GM23338 (cell line): Measurements from ENCODE around the gene CAVIN2. TPM values are rescaled to one million over a fixed set of nuclear protein-coding genes. Genes with fewer than 3 reads are reported as not detected.

ENCODE experiments used
- ATAC-seq: fragments of 200-7000 bp; cut with Tn5 transposase; 3 replicates; pipeline ENCODE4 v1.9.1; 2020
- DNase-seq: peaks from one replicate; pipeline ENCODE4 v3.0.0-alpha.2; 2015; ENCODE audit warnings: low spot score
- H2AFZ ChIP-seq: fragments of 200-600 bp; sonication (generic); 2 replicates; pipeline ENCODE4 v1.8.0; 2016; ENCODE audit warnings: antibody characterized with exemption, mild to moderate bottlenecking, moderate library complexity
- H3F3A ChIP-seq: fragments of 200-600 bp; sonication (generic); replicated peaks from 2 replicates; pipeline ENCODE4 v1.8.0; 2017; ENCODE audit warnings: antibody characterized with exemption, mixed run types, low read depth
- H3K27ac ChIP-seq: fragments of 200-600 bp; sonication (generic); 2 replicates; pipeline ENCODE4 v1.6.1; 2016; ENCODE audit warnings: low read depth
- H3K27me3 ChIP-seq: fragments of 200-600 bp; sonication (generic); 2 replicates; pipeline ENCODE4 v1.8.0; 2016; ENCODE audit warnings: mild to moderate bottlenecking, mixed run types, moderate library complexity; ENCODE audit not compliant: insufficient read depth
- H3K36me3 ChIP-seq: fragments of 200-600 bp; sonication (generic); 2 replicates; pipeline ENCODE4 v1.8.0; 2016; ENCODE audit warnings: mild to moderate bottlenecking; ENCODE audit not compliant: insufficient read depth
- H3K4me1 ChIP-seq: fragments of 200-600 bp; sonication (generic); 2 replicates; pipeline ENCODE4 v1.8.0; 2016; ENCODE audit warnings: mild to moderate bottlenecking, moderate library complexity; ENCODE audit not compliant: insufficient read depth
- H3K4me2 ChIP-seq: fragments of 200-600 bp; sonication (generic); 2 replicates; pipeline ENCODE4 v1.7.1; 2017; ENCODE audit warnings: mixed run types
- H3K4me3 ChIP-seq: fragments of 200-600 bp; sonication (generic); 2 replicates; pipeline ENCODE4 v1.6.1; 2016; ENCODE audit warnings: mixed run types
- H3K79me2 ChIP-seq: fragments of 200-600 bp; sonication (generic); replicated peaks from 2 replicates; pipeline ENCODE4 v1.8.0; 2017; ENCODE audit warnings: mild to moderate bottlenecking; ENCODE audit not compliant: insufficient read depth
- H3K9me2 ChIP-seq: fragments of 200-600 bp; sonication (generic); 2 replicates; pipeline ENCODE4 v1.8.0; 2017; ENCODE audit not compliant: insufficient read depth
- H4K20me1 ChIP-seq: fragments of 200-600 bp; sonication (generic); replicated peaks from 2 replicates; pipeline ENCODE4 v1.8.0; 2017; ENCODE audit warnings: mild to moderate bottlenecking; ENCODE audit not compliant: insufficient read depth
- H3K27ac Mint-ChIP-seq: 2 replicates; pipeline ENCODE4 v1.8.0; 2020; ENCODE audit warnings: inconsistent platforms, mild to moderate bottlenecking, moderate library complexity, mixed read lengths
- H3K27me3 Mint-ChIP-seq: 3 replicates; pipeline ENCODE4 v1.8.0; 2022; ENCODE audit warnings: low read depth, mild to moderate bottlenecking, moderate library complexity, mixed read lengths, inconsistent platforms; ENCODE audit not compliant: insufficient read depth, poor library complexity
- H3K36me3 Mint-ChIP-seq: 3 replicates; pipeline ENCODE4 v1.8.0; 2021; ENCODE audit warnings: low read depth, mild to moderate bottlenecking, inconsistent platforms, moderate library complexity, mixed read lengths
- H3K4me1 Mint-ChIP-seq: 3 replicates; pipeline ENCODE4 v1.8.0; 2020; ENCODE audit warnings: mild to moderate bottlenecking, inconsistent platforms, mixed read lengths
- H3K4me3 Mint-ChIP-seq: 3 replicates; pipeline ENCODE4 v1.8.0; 2021; ENCODE audit warnings: moderate library complexity, mild to moderate bottlenecking, inconsistent platforms, mixed read lengths
- H3K9me3 Mint-ChIP-seq: 3 replicates; pipeline ENCODE4 v1.8.0; 2020; ENCODE audit warnings: moderate library complexity, mild to moderate bottlenecking, inconsistent platforms, mixed read lengths
- CREB1 ChIP-seq: fragments of 250-450 bp; sonication (Bioruptor Pico); IDR thresholded peaks from 2 replicates; pipeline ENCODE4 v1.5.0; 2020; ENCODE audit warnings: low read depth, mild to moderate bottlenecking, moderate library complexity
- EZH2phosphoT487 ChIP-seq: fragments of 200-600 bp; sonication (generic); IDR thresholded peaks from one replicate; pipeline ENCODE4 v1.8.1; 2018; ENCODE audit warnings: antibody characterized with exemption; ENCODE audit not compliant: unreplicated experiment
- JUNB ChIP-seq: IDR thresholded peaks from one replicate; pipeline ENCODE4 v1.6.1; 2016; ENCODE audit warnings: antibody characterized with exemption; ENCODE audit not compliant: unreplicated experiment
- NANOG ChIP-seq: IDR thresholded peaks from 2 replicates; pipeline ENCODE4 v1.6.1; 2016; ENCODE audit warnings: antibody characterized with exemption, borderline replicate concordance
- ZNF331 ChIP-seq: fragments of 250-450 bp; sonication (Bioruptor Pico); IDR thresholded peaks from 2 replicates; pipeline ENCODE4 v1.5.0; 2020; ENCODE audit warnings: low read depth, mild to moderate bottlenecking, moderate library complexity
- polyA plus RNA-seq: library from polyadenylated mRNA; unstranded; fragments of >200 nt; fragmentation: Nextera tagmentation; extraction: Ambion mirVana; gene quantifications from 2 replicates; pipeline ENCODE4 v1.2.1, GENCODE V29; 2016
- total RNA-seq: library from RNA; depleted of rRNA; stranded (reverse); fragments of >200 nt; shearing (Covaris generic); gene quantifications from 2 replicates; pipeline ENCODE4 v1.2.3, GENCODE V29; 2014
- TF ChIP-seq, protein P1 (sequence below): IDR thresholded peaks from 2 replicates; pipeline ENCODE4 v1.6.1; 2016; ENCODE audit warnings: antibody characterized with exemption
- TF ChIP-seq, protein P2 (sequence below): IDR thresholded peaks from one replicate; pipeline ENCODE4 v1.6.1; 2018; ENCODE audit warnings: antibody characterized with exemption; ENCODE audit not compliant: unreplicated experiment

Gene CAVIN2
- total and polyA plus RNA-seq, 2 experiments from 2014 or later, result 0.07 to 0.15 TPM

DNA sequence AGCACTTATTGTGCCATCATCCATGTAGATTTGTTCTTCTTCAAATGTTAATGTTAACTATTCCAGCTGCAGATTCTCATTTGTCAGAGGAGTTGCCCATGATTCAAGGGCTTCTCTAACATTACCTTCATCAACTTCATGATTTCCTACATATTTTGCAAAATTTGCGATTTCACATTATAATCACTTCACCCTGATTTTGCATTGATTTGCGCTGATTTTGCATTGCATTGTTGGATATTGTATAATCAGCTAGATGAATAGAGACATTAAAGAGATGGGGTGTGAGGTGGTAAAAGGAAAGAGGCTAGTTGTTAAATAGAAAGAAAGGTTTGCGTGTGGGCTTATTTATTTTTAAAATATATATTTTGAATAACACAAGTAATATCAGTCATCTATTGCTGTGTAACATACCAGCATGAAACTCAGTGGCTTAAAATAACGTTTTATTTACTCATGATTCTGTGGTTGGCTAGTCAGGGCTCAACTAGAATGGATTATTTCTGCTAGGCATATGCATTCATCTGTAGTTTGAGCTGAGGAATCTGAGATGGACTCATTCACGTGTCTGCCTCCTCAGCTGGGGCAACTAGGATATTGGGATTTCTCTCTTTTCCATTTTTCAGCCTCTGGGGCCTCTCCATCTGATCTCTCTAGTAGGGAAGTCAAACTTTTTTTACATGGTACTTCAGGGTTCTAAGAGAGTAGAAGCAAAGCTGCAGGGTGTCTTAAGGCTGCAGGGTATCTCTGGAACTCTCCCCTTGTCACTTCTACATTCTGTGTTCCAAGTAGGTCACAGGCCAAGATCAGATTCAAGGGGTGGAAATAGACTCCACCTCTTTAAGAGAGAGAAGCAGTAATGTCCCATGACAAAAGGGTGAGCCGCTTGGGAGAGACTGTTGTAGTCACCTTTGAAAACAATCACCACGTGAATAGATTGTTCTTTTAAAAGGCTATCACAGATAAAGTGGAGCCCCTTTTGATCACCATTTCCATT lies 2.2 kb upstream of the CAVIN2 start:
- no peaks in the 10 kb centered on the region for H3K79me2 ChIP-seq
- Mint-ChIP-seq H3K27ac (no peak overlapping the region; the same call in 1 of the 2 replicates), H3K36me3 (no peaks in the 10 kb centered on the region), H3K4me3 (no peak overlapping the region), H3K4me1 (peaks cover 42% of the 10 kb centered on the region), H3K9me3 (no peaks in the 10 kb centered on the region), H3K27me3 (peaks cover 4% of the 10 kb centered on the region)
- peaks cover 37% of the 10 kb centered on the region for H3K4me1 ChIP-seq
- no peaks in the 10 kb centered on the region for H3F3A ChIP-seq
- peak; percentile 32 for ATAC-seq
- TF ChIP-seq CREB1, result no peak
- TF ChIP-seq ZNF331 (CRISPR knock-in tag), result no peak
- TF ChIP-seq JUNB, result no peak
- TF ChIP-seq EZH2phosphoT487, result no peak
- TF ChIP-seq, protein P1, sequence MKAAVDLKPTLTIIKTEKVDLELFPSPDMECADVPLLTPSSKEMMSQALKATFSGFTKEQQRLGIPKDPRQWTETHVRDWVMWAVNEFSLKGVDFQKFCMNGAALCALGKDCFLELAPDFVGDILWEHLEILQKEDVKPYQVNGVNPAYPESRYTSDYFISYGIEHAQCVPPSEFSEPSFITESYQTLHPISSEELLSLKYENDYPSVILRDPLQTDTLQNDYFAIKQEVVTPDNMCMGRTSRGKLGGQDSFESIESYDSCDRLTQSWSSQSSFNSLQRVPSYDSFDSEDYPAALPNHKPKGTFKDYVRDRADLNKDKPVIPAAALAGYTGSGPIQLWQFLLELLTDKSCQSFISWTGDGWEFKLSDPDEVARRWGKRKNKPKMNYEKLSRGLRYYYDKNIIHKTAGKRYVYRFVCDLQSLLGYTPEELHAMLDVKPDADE, result no peak
- no peaks in the 10 kb centered on the region for H3K36me3 ChIP-seq
- H4K20me1 ChIP-seq, result no peaks in the 10 kb centered on the region
- DNase-seq, result no peak
- no peaks in the 10 kb centered on the region for H3K27me3 ChIP-seq
- H3K4me2 ChIP-seq, result no peak overlapping the region
- H3K27ac ChIP-seq, result no peak overlapping the region
- H2AFZ ChIP-seq, result peak overlapping the region; percentile 75; the same call in 1 of the 2 replicates
- H3K9me2 ChIP-seq, result no peaks in the 10 kb centered on the region
- no peak overlapping the region for H3K4me3 ChIP-seq

DNA sequence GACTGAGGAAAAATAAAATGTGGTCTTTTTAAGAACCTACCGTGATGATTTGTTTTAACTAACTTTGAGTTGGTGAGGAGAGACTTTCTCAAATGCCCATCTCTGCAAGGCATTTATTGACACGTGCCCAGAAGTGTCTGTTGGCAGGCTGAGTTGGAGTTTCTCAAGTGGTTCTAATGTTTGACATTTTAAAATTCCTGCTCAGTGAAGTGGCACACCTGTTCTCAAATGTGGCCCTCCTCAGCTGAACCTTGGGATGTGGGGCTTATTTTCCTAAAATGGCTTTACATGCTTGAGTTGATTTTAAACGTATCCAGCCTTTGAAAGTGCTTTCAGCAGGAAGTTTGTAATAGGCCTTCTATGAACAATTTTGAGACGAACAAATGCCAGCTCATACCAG lies 876 bp upstream of the CAVIN2 start:
- Histone ChIP-seq H4K20me1 (no peaks in the 10 kb centered on the region), H3K27ac (no peak overlapping the region), H3K4me3 (no peak overlapping the region), H3K4me2 (no peak overlapping the region), H3K4me1 (peaks cover 37% of the 10 kb centered on the region), H3F3A (no peaks in the 10 kb centered on the region), H3K36me3 (no peaks in the 10 kb centered on the region), H2AFZ (peak overlapping the region; percentile 45; the same call in 1 of the 2 replicates), H3K27me3 (no peaks in the 10 kb centered on the region), H3K9me2 (no peaks in the 10 kb centered on the region), H3K79me2 (no peaks in the 10 kb centered on the region)
- ATAC-seq (no peak), DNase-seq (no peak)
- Mint-ChIP-seq H3K4me3 (no peak overlapping the region), H3K4me1 (peaks cover 42% of the 10 kb centered on the region), H3K27ac (no peak overlapping the region), H3K27me3 (peaks cover 4% of the 10 kb centered on the region), H3K9me3 (no peaks in the 10 kb centered on the region), H3K36me3 (no peaks in the 10 kb centered on the region)
- TF ChIP-seq NANOG (no peak), CREB1 (no peak)
- TF ChIP-seq, protein P2, sequence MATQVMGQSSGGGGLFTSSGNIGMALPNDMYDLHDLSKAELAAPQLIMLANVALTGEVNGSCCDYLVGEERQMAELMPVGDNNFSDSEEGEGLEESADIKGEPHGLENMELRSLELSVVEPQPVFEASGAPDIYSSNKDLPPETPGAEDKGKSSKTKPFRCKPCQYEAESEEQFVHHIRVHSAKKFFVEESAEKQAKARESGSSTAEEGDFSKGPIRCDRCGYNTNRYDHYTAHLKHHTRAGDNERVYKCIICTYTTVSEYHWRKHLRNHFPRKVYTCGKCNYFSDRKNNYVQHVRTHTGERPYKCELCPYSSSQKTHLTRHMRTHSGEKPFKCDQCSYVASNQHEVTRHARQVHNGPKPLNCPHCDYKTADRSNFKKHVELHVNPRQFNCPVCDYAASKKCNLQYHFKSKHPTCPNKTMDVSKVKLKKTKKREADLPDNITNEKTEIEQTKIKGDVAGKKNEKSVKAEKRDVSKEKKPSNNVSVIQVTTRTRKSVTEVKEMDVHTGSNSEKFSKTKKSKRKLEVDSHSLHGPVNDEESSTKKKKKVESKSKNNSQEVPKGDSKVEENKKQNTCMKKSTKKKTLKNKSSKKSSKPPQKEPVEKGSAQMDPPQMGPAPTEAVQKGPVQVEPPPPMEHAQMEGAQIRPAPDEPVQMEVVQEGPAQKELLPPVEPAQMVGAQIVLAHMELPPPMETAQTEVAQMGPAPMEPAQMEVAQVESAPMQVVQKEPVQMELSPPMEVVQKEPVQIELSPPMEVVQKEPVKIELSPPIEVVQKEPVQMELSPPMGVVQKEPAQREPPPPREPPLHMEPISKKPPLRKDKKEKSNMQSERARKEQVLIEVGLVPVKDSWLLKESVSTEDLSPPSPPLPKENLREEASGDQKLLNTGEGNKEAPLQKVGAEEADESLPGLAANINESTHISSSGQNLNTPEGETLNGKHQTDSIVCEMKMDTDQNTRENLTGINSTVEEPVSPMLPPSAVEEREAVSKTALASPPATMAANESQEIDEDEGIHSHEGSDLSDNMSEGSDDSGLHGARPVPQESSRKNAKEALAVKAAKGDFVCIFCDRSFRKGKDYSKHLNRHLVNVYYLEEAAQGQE, result no peak
